Hepatocyte (in vitro differentiated cells): Measurements from ENCODE around the gene DIP2B. TPM values are rescaled to one million over a fixed set of nuclear protein-coding genes. Genes with fewer than 3 reads are reported as not detected.

Experiments used
- DNase-seq: peaks from one replicate; pipeline ENCODE4 v3.0.0-alpha.2; 2016; ENCODE audit warnings: low spot score
- H2AFZ ChIP-seq: fragments of 200-600 bp; sonication (generic); 2 replicates; pipeline ENCODE4 v1.6.0; 2016; ENCODE audit warnings: antibody characterized with exemption, mild to moderate bottlenecking
- H3K27ac ChIP-seq: fragments of 200-600 bp; sonication (generic); 2 replicates; pipeline ENCODE4 v1.5.1; 2016; ENCODE audit warnings: mild to moderate bottlenecking
- H3K27me3 ChIP-seq: fragments of 200-600 bp; sonication (generic); 2 replicates; pipeline ENCODE4 v1.6.1; 2016
- H3K36me3 ChIP-seq: fragments of 200-600 bp; sonication (generic); replicated peaks from 2 replicates; pipeline ENCODE4 v1.5.1; 2016; ENCODE audit warnings: low read depth; ENCODE audit not compliant: insufficient read depth
- H3K4me1 ChIP-seq: fragments of 200-600 bp; sonication (generic); 2 replicates; pipeline ENCODE4 v1.5.1; 2016; ENCODE audit warnings: mild to moderate bottlenecking, moderate library complexity; ENCODE audit not compliant: insufficient read depth
- H3K4me2 ChIP-seq: fragments of 200-600 bp; sonication (generic); 2 replicates; pipeline ENCODE4 v1.6.0; 2016
- H3K4me3 ChIP-seq: fragments of 200-600 bp; sonication (generic); 2 replicates; pipeline ENCODE4 v1.5.1; 2016; ENCODE audit warnings: mild to moderate bottlenecking
- H3K79me2 ChIP-seq: fragments of 200-600 bp; sonication (generic); 2 replicates; pipeline ENCODE4 v1.6.0; 2017; ENCODE audit warnings: mild to moderate bottlenecking
- H3K9me2 ChIP-seq: fragments of 200-600 bp; sonication (generic); replicated peaks from 2 replicates; pipeline ENCODE4 v1.6.0; 2017; ENCODE audit warnings: mild to moderate bottlenecking; ENCODE audit not compliant: insufficient read depth
- H3K9me3 ChIP-seq: fragments of 200-600 bp; sonication (generic); 2 replicates; pipeline ENCODE4 v1.5.1; 2016; ENCODE audit warnings: low read depth, mild to moderate bottlenecking
- H4K20me1 ChIP-seq: fragments of 200-600 bp; sonication (generic); 2 replicates; pipeline ENCODE4 v1.6.0; 2016; ENCODE audit warnings: mild to moderate bottlenecking; ENCODE audit not compliant: insufficient read depth, poor library complexity, severe bottlenecking
- CTCF ChIP-seq: fragments of 200-600 bp; sonication (generic); IDR thresholded peaks from 2 replicates; pipeline ENCODE4 v1.5.1; 2016; ENCODE audit warnings: antibody characterized with exemption, mild to moderate bottlenecking; ENCODE audit not compliant: poor library complexity
- EZH2 ChIP-seq: fragments of 200-600 bp; sonication (generic); IDR thresholded peaks from 2 replicates; pipeline ENCODE4 v1.6.1; 2016; ENCODE audit warnings: antibody characterized with exemption, mild to moderate bottlenecking, borderline replicate concordance
- EZH2phosphoT487 ChIP-seq: fragments of 200-600 bp; sonication (generic); IDR thresholded peaks from one replicate; pipeline ENCODE4 v1.6.1; 2018; ENCODE audit warnings: antibody characterized with exemption, mild to moderate bottlenecking, low read depth, moderate library complexity; ENCODE audit not compliant: unreplicated experiment, severe bottlenecking
- WGBS: methylation state at CpG from one replicate; pipeline ENCODE4 v1.1.6; 2016; ENCODE audit warnings: low lambda C conversion rate; ENCODE audit errors: missing lambda C conversion rate; 5-methylcytosine and 5-hydroxymethylcytosine counted together
- polyA plus RNA-seq: library from polyadenylated mRNA; unstranded; fragments of >200 nt; fragmentation: Nextera tagmentation; extraction: Ambion mirVana; gene quantifications from 2 replicates; pipeline ENCODE4 v1.2.1, GENCODE V29; 2016
- total RNA-seq: library from RNA; depleted of rRNA; stranded (reverse); fragments of >200 nt; gene quantifications from 2 replicates; pipeline ENCODE4 v1.2.3, GENCODE V29; 2014

DIP2B gene
- total and polyA plus RNA-seq, 2 experiments from 2014 or later = 10.5 to 31.8 TPM

GRCh38 chr12:50723865-50724264 is 219.1 kb downstream of the DIP2B start:
- Histone ChIP-seq H3K9me3 (no peaks in the 10 kb centered on the region), H3K27ac (no peak overlapping the region), H2AFZ (no peak overlapping the region), H4K20me1 (no peaks in the 10 kb centered on the region), H3K79me2 (no peaks in the 10 kb centered on the region), H3K9me2 (no peaks in the 10 kb centered on the region), H3K4me2 (no peak overlapping the region), H3K27me3 (no peaks in the 10 kb centered on the region), H3K4me3 (no peak overlapping the region), H3K36me3 (no peaks in the 10 kb centered on the region), H3K4me1 (no peaks in the 10 kb centered on the region)
- 52% methylated on average over 1 of the region's 1 CpG for WGBS
- TF ChIP-seq EZH2 (no peak), CTCF (no peak), EZH2phosphoT487 (no peak)
- DNase-seq = no peak

- Histone ChIP-seq H3K27me3 (no peaks in the 10 kb centered on the region), H3K27ac (no peak overlapping the region), H4K20me1 (no peaks in the 10 kb centered on the region), H3K36me3 (no peaks in the 10 kb centered on the region), H3K79me2 (no peaks in the 10 kb centered on the region), H3K9me2 (no peaks in the 10 kb centered on the region), H3K4me1 (no peaks in the 10 kb centered on the region), H2AFZ (no peak overlapping the region), H3K4me2 (no peak overlapping the region), H3K9me3 (no peaks in the 10 kb centered on the region), H3K4me3 (no peak overlapping the region)
- 88% methylated on average over 5 of the region's 5 CpGs for WGBS
- no peak for DNase-seq
- TF ChIP-seq EZH2phosphoT487 (no peak), CTCF (no peak), EZH2 (no peak)
Measured at GRCh38 chr12:50725011-50725942, 220.5 kb downstream of the DIP2B start.

- Histone ChIP-seq H2AFZ (no peak overlapping the region), H3K79me2 (no peaks in the 10 kb centered on the region), H3K27me3 (no peaks in the 10 kb centered on the region), H3K9me2 (no peaks in the 10 kb centered on the region), H3K4me2 (no peak overlapping the region), H3K36me3 (no peaks in the 10 kb centered on the region), H3K4me3 (no peak overlapping the region), H3K4me1 (no peaks in the 10 kb centered on the region), H3K9me3 (no peaks in the 10 kb centered on the region), H4K20me1 (no peaks in the 10 kb centered on the region), H3K27ac (no peak overlapping the region)
- WGBS = 98% methylated on average over 2 of the region's 2 CpGs
- no peak for TF ChIP-seq EZH2
- TF ChIP-seq CTCF = no peak
- TF ChIP-seq EZH2phosphoT487 = no peak
- no peak for DNase-seq
Measured at GRCh38 chr12:50727466-50727865, 222.7 kb downstream of the DIP2B start.
